Measurements from ENCODE around the gene ID1.

Gene ID1

DNA sequence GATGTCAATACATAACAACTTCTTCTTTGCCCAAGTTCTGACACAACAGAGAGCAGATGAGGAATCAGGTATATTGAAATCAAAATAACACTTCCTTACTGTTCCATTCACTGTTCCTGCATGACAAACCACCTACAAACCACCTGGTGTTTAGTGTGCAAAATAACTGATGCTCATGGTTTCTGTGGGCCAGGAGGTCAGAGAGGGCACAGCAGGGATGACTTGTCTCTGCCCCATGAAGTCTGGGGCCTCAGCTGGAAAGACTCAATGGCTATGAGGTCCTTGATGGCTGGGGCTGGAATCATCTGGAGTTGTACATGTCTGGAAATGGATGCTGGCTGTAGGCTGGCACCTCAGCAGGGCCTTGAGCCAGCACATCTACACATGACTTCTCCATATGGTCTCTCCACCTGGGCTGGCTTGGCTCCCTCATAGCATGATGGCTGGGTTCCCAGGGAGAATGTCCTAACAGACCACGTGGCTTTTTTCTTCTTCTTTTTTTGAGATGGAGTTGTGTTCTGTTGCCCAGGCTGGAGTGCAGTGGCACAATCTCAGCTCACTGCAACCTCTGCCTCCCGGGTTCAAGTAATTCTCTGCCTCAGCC, 25.2 kb downstream of the ID1 start:
- H3K4me3 ChIP-seq (ENCODE audit: low read length) = no peak overlapping the region
- no peak overlapping the region for H3K4me2 ChIP-seq (ENCODE audit: low read length)
- no peaks in the 10 kb centered on the region for H3K79me2 ChIP-seq (ENCODE audit: control insufficient read depth, insufficient read depth, low read length)
- no peaks in the 10 kb centered on the region for H3K4me1 ChIP-seq (ENCODE audit: control insufficient read depth, low read depth, low read length)
- no peak overlapping the region for H3K4ac ChIP-seq (ENCODE audit: low read depth, low read length)
- H4K5ac ChIP-seq (ENCODE audit: low read length) = no peak overlapping the region
- H2BK120ac ChIP-seq (ENCODE audit: low read depth, low read length) = no peak overlapping the region
- no peak for DNase-seq
- no peak overlapping the region for H4K8ac ChIP-seq (ENCODE audit: low read depth, low read length)
- H2BK5ac ChIP-seq (ENCODE audit: low read length) = no peak overlapping the region
- no peaks in the 10 kb centered on the region for H3K36me3 ChIP-seq (ENCODE audit: control insufficient read depth, insufficient read depth, low read length)
- no peak overlapping the region for H2BK15ac ChIP-seq (replicated peaks; ENCODE audit: low read depth)
- WGBS (ENCODE audit: extremely low coverage, insufficient coverage, low lambda C conversion rate) = no CpG with 5 or more reads among the region's 2 CpGs
- H3K18ac ChIP-seq (ENCODE audit: low read length) = no peak overlapping the region
- H3K27ac ChIP-seq (ENCODE audit: low read depth, low read length) = no peak overlapping the region
- H3K27me3 ChIP-seq (ENCODE audit: insufficient read depth, low read length, poor library complexity) = no peaks in the 10 kb centered on the region
- no peak overlapping the region for H3K9ac ChIP-seq (ENCODE audit: low read length)
- H2AK5ac ChIP-seq (ENCODE audit: low read length) = no peak overlapping the region
- H3K56ac ChIP-seq (ENCODE audit: low read length) = no peak overlapping the region
- H3K79me1 ChIP-seq (ENCODE audit: low read length) = no peaks in the 10 kb centered on the region
- H3K23ac ChIP-seq (ENCODE audit: low read length) = no peak overlapping the region

DNA sequence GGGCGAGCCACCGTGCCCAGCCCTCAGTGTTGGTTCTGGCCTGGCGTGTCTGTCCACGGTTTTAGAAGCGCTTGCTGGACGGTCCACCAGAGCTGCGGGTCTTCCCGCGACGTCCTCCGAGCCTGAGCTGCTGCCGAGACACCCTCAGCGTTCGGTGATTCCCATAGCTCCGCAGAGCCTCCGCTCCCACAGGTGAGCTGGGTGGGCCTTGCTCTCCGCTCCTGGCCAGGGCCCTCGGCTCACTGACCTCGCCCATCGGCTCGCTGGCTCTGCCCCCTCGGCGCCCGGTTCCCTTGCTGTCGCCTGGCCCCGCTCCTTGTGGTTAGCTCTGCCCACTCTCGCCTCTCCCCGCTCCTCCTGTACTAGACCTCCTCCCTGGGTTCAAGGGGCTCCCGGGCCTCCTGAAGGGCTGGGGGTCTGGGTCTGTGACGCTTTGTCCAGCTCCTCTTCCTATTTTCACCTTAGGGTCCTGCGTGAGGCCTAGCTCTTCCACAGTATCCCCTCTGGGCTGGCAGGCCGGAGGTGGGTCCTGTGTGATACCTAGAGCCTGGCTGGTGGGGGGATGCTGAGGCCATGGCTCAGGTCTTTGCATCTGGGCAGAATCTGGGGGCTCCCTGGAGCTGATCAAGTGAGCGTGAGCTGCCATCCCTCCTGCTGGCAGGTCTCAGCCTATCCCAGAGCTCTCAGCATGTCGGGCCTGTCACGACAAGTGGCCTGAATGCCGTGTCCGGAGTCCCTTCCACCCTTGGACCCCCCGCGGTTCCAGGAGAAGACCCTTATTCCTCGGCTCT, 27.7 kb downstream of the ID1 start:
- Histone ChIP-seq H3K56ac (ENCODE audit: low read length) (no peak overlapping the region), H3K4me1 (ENCODE audit: control insufficient read depth, low read depth, low read length) (no peaks in the 10 kb centered on the region), H2BK120ac (ENCODE audit: low read depth, low read length) (no peak overlapping the region), H4K8ac (ENCODE audit: low read depth, low read length) (no peak overlapping the region), H3K4ac (ENCODE audit: low read depth, low read length) (no peak overlapping the region), H3K27me3 (ENCODE audit: insufficient read depth, low read length, poor library complexity) (no peaks in the 10 kb centered on the region), H2AK5ac (ENCODE audit: low read length) (no peak overlapping the region), H3K79me1 (ENCODE audit: low read length) (no peaks in the 10 kb centered on the region), H3K18ac (ENCODE audit: low read length) (no peak overlapping the region), H3K27ac (ENCODE audit: low read depth, low read length) (no peak overlapping the region), H3K4me2 (ENCODE audit: low read length) (no peak overlapping the region), H2BK15ac (replicated peaks; ENCODE audit: low read depth) (no peak overlapping the region), H4K5ac (ENCODE audit: low read length) (no peak overlapping the region), H3K23ac (ENCODE audit: low read length) (no peak overlapping the region), H3K36me3 (ENCODE audit: control insufficient read depth, insufficient read depth, low read length) (no peaks in the 10 kb centered on the region), H3K79me2 (ENCODE audit: control insufficient read depth, insufficient read depth, low read length) (no peaks in the 10 kb centered on the region), H2BK5ac (ENCODE audit: low read length) (no peak overlapping the region), H3K4me3 (ENCODE audit: low read length) (no peak overlapping the region), H3K9ac (ENCODE audit: low read length) (no peak overlapping the region)
- no peak for DNase-seq
- WGBS (ENCODE audit: extremely low coverage, insufficient coverage, low lambda C conversion rate) = no CpG with 5 or more reads among the region's 40 CpGs

DNA sequence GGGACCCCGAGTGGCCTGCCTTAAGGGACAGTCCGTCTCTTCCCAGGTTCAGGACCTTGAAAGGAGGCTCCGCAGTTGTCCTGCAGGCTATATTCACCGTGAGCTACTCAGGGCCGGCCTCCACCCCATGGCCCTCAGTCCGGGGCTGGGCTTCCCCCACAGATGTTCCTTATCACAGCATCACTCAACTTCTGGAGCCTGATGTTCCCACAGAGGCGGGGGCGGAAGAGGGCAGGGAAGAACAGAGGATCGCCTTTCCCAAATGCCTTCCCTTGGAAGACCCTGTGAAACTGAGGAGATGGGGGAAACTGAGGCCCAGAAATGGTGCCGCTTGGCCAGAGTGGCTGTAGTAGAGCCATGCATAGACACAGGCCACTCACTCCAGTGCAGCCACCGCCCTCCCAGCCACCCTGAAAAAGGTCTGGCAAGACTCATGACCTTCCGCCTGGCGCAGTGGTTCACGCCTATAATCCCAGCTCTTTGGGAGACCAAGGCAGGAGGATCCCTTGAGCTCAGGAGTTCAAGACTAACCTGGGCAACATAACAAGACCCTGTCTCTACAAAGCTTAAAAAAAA, 28.3 kb downstream of the ID1 start:
- Histone ChIP-seq H3K56ac (ENCODE audit: low read length) (no peak overlapping the region), H3K4me1 (ENCODE audit: control insufficient read depth, low read depth, low read length) (no peaks in the 10 kb centered on the region), H3K4me2 (ENCODE audit: low read length) (no peak overlapping the region), H2BK120ac (ENCODE audit: low read depth, low read length) (no peak overlapping the region), H4K8ac (ENCODE audit: low read depth, low read length) (no peak overlapping the region), H3K27ac (ENCODE audit: low read depth, low read length) (no peak overlapping the region), H3K79me1 (ENCODE audit: low read length) (no peaks in the 10 kb centered on the region), H3K4me3 (ENCODE audit: low read length) (no peak overlapping the region), H2BK5ac (ENCODE audit: low read length) (no peak overlapping the region), H3K4ac (ENCODE audit: low read depth, low read length) (no peak overlapping the region), H3K79me2 (ENCODE audit: control insufficient read depth, insufficient read depth, low read length) (no peaks in the 10 kb centered on the region), H3K27me3 (ENCODE audit: insufficient read depth, low read length, poor library complexity) (no peaks in the 10 kb centered on the region), H3K18ac (ENCODE audit: low read length) (no peak overlapping the region), H2AK5ac (ENCODE audit: low read length) (no peak overlapping the region), H3K23ac (ENCODE audit: low read length) (no peak overlapping the region), H4K5ac (ENCODE audit: low read length) (no peak overlapping the region), H3K9ac (ENCODE audit: low read length) (no peak overlapping the region), H3K36me3 (ENCODE audit: control insufficient read depth, insufficient read depth, low read length) (no peaks in the 10 kb centered on the region), H2BK15ac (replicated peaks; ENCODE audit: low read depth) (no peak overlapping the region)
- DNase-seq = no peak
- no CpG with 5 or more reads among the region's 14 CpGs for WGBS (ENCODE audit: extremely low coverage, insufficient coverage, low lambda C conversion rate)

DNA sequence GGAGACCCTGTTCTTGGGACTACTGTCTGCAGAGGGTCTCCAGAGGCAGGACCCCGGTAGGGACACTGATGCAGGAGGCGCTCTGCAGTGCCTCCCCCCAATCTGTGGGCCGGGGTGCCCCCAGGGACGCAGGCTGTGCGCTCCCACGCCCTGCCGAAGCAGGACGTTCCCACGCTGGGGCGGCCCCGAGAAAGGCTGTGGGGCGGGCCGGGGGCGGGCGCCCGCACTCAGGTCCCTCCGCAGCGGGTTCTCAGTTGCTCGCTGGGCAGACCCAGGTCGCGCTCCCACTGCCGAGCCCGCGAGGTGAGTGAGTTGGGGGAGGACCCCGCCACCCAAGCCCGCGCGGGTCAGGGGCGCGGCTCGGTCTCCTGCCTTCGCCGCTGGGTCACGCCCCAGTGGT, 32.6 kb downstream of the ID1 start, which contains the start of gene COX4I2:
Gene COX4I2, plus strand, starts transcription at position 253 of the 400 bp plus-strand sequence. CDS start 1,106 bp downstream, outside the sequence.
- H2BK5ac ChIP-seq (ENCODE audit: low read length) = no peak within 1 kb of the TSS
- DNase-seq = no peak
- WGBS (ENCODE audit: extremely low coverage, insufficient coverage, low lambda C conversion rate) = no CpG with 5 or more reads among the region's 34 CpGs
- no peak within 1 kb of the TSS for H3K23ac ChIP-seq (ENCODE audit: low read length)
- H4K8ac ChIP-seq (ENCODE audit: low read depth, low read length) = no peak within 1 kb of the TSS
- H3K27ac ChIP-seq (ENCODE audit: low read depth, low read length) = no peak within 1 kb of the TSS
- H3K79me1 ChIP-seq (ENCODE audit: low read length) = no peaks in the 10 kb centered on the region
- H3K18ac ChIP-seq (ENCODE audit: low read length) = no peak within 1 kb of the TSS
- H3K4me3 ChIP-seq (ENCODE audit: low read length) = no peak within 1 kb of the TSS
- H3K9ac ChIP-seq (ENCODE audit: low read length) = no peak within 1 kb of the TSS
- no peaks in the 10 kb centered on the region for H3K36me3 ChIP-seq (ENCODE audit: control insufficient read depth, insufficient read depth, low read length)
- no peak within 1 kb of the TSS for H2BK120ac ChIP-seq (ENCODE audit: low read depth, low read length)
- no peaks in the 10 kb centered on the region for H3K27me3 ChIP-seq (ENCODE audit: insufficient read depth, low read length, poor library complexity)
- no peak within 1 kb of the TSS for H3K4me2 ChIP-seq (ENCODE audit: low read length)
- H3K4me1 ChIP-seq (ENCODE audit: control insufficient read depth, low read depth, low read length) = no peaks in the 10 kb centered on the region
- H3K79me2 ChIP-seq (ENCODE audit: control insufficient read depth, insufficient read depth, low read length) = no peaks in the 10 kb centered on the region
- no peak within 1 kb of the TSS for H3K4ac ChIP-seq (ENCODE audit: low read depth, low read length)
- H2AK5ac ChIP-seq (ENCODE audit: low read length) = no peak within 1 kb of the TSS
- no peak within 1 kb of the TSS for H4K5ac ChIP-seq (ENCODE audit: low read length)
- no peak within 1 kb of the TSS for H2BK15ac ChIP-seq (replicated peaks; ENCODE audit: low read depth)
- no peak within 1 kb of the TSS for H3K56ac ChIP-seq (ENCODE audit: low read length)

DNA sequence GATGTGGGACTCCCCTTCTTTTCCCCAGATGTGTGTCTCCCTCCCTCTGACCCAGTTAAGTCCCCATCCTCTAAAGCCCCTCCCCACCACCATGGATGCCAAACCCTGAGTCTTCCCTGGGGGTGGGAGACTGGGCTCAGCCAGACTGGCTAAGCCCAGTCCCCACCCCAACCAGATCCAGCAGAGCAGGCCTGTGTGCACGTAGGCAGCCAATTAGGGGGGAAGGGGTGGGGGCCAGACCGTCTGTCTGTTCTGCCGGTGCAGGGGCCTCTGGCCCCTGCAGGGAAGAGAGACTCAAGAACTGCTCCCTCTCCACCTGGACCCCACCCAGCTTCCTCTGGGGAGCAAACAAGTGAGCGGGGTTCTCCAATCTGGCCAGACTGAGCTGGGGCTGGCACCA, 33.2 kb downstream of the ID1 start:
- no peak overlapping the region for H3K4me2 ChIP-seq (ENCODE audit: low read length)
- H3K4me1 ChIP-seq (ENCODE audit: control insufficient read depth, low read depth, low read length) = no peaks in the 10 kb centered on the region
- H3K56ac ChIP-seq (ENCODE audit: low read length) = no peak overlapping the region
- no CpG with 5 or more reads among the region's 4 CpGs for WGBS (ENCODE audit: extremely low coverage, insufficient coverage, low lambda C conversion rate)
- no peak overlapping the region for H3K4me3 ChIP-seq (ENCODE audit: low read length)
- no peak overlapping the region for H3K18ac ChIP-seq (ENCODE audit: low read length)
- no peak overlapping the region for H2BK15ac ChIP-seq (replicated peaks; ENCODE audit: low read depth)
- H3K36me3 ChIP-seq (ENCODE audit: control insufficient read depth, insufficient read depth, low read length) = no peaks in the 10 kb centered on the region
- no peak overlapping the region for H3K4ac ChIP-seq (ENCODE audit: low read depth, low read length)
- H3K79me2 ChIP-seq (ENCODE audit: control insufficient read depth, insufficient read depth, low read length) = no peaks in the 10 kb centered on the region
- no peaks in the 10 kb centered on the region for H3K27me3 ChIP-seq (ENCODE audit: insufficient read depth, low read length, poor library complexity)
- H2BK120ac ChIP-seq (ENCODE audit: low read depth, low read length) = no peak overlapping the region
- H3K79me1 ChIP-seq (ENCODE audit: low read length) = no peaks in the 10 kb centered on the region
- H3K27ac ChIP-seq (ENCODE audit: low read depth, low read length) = no peak overlapping the region
- H3K23ac ChIP-seq (ENCODE audit: low read length) = no peak overlapping the region
- H2AK5ac ChIP-seq (ENCODE audit: low read length) = no peak overlapping the region
- no peak overlapping the region for H3K9ac ChIP-seq (ENCODE audit: low read length)
- no peak overlapping the region for H4K8ac ChIP-seq (ENCODE audit: low read depth, low read length)
- H4K5ac ChIP-seq (ENCODE audit: low read length) = no peak overlapping the region
- DNase-seq = no peak
- H2BK5ac ChIP-seq (ENCODE audit: low read length) = no peak overlapping the region

Data from mesendoderm (in vitro differentiated cells).